A673 (cell line): Measurements from ENCODE around the gene S100A9.

ENCODE experiments used
- EZH2 ChIP-seq: fragments of 200-600 bp; sonication (generic); IDR thresholded peaks from 2 replicates; pipeline ENCODE4 v1.6.1; 2017; ENCODE audit warnings: borderline replicate concordance, low read depth, mild to moderate bottlenecking, mixed read lengths, antibody characterized with exemption, low read length; ENCODE audit not compliant: poor library complexity, severe bottlenecking
- TF ChIP-seq, protein P1 (sequence below): fragments of 300-800, 200-600 bp; sonication (generic); conservative IDR thresholded peaks from 2 replicates; pipeline ENCODE4 v1.5.1; 2017; ENCODE audit warnings: low read depth, mild to moderate bottlenecking, antibody characterized with exemption, low read length, moderate library complexity, mixed read lengths

DNA sequence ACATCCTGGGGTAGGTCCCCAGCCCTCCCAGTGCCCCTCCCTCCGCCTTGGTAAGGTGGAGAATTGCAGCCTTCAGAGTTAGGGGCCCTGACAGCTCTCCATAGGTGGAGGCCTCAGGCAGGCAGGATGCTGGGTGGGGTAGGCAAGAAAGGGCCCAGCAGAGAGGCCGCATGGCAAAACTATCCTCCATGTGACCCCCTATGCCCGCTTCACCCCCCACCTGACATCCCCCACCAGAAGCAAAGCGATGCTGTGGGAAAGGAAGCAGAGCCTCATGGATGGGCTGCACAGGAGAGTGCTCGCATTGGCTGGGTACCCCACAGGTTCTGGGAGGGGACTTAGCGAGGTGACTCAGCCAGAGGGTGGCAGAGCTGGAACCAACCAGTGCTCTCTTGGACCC, 1.6 kb downstream of the S100A9 start:
- TF ChIP-seq EZH2, result no peak
- TF ChIP-seq, protein P1, sequence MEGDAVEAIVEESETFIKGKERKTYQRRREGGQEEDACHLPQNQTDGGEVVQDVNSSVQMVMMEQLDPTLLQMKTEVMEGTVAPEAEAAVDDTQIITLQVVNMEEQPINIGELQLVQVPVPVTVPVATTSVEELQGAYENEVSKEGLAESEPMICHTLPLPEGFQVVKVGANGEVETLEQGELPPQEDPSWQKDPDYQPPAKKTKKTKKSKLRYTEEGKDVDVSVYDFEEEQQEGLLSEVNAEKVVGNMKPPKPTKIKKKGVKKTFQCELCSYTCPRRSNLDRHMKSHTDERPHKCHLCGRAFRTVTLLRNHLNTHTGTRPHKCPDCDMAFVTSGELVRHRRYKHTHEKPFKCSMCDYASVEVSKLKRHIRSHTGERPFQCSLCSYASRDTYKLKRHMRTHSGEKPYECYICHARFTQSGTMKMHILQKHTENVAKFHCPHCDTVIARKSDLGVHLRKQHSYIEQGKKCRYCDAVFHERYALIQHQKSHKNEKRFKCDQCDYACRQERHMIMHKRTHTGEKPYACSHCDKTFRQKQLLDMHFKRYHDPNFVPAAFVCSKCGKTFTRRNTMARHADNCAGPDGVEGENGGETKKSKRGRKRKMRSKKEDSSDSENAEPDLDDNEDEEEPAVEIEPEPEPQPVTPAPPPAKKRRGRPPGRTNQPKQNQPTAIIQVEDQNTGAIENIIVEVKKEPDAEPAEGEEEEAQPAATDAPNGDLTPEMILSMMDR, result no peak
